Airway epithelial cell (primary cell): ENCODE measurements around the gene TREML4. TPM values are rescaled to one million over a fixed set of nuclear protein-coding genes. Genes with fewer than 3 reads are reported as not detected.

Experiments used
- total RNA-seq: library from RNA; depleted of rRNA; stranded (reverse); fragments of >200 nt; gene quantifications from 2 replicates; pipeline ENCODE4 v1.2.3, GENCODE V29; 2015

TREML4 gene, protein sequence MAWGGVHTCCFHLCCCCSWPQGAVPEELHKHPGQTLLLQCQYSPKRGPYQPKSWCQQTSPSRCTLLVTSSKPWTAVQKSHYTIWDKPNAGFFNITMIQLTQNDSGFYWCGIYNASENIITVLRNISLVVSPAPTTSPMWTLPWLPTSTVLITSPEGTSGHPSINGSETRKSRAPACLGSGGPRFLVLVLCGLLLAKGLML
- total RNA-seq = not detected in 2 replicates

DNA sequence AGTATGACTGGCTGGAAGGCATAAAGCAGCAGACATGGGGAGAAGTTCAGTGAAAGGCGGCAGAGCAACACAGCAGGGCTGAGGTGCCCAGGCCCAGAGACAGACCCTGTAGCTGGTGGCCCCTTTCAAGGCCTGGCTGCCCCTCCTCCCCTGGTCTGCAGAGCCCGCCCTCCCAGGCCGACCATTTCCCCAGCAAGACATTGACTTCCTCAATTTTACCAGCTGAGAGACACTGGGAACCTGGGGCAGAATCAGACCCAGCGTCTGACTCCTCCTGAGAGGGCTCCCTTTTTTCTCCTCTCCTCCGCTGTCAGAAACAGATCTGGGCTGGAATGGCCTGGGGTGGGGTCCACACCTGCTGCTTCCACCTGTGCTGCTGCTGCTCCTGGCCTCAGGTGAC is at the start of gene TREML4:
Gene TREML4, plus strand, starts transcription at position 254 of the 400 bp plus-strand sequence. Its CDS starts 79 bp downstream, at position 333.

DNA sequence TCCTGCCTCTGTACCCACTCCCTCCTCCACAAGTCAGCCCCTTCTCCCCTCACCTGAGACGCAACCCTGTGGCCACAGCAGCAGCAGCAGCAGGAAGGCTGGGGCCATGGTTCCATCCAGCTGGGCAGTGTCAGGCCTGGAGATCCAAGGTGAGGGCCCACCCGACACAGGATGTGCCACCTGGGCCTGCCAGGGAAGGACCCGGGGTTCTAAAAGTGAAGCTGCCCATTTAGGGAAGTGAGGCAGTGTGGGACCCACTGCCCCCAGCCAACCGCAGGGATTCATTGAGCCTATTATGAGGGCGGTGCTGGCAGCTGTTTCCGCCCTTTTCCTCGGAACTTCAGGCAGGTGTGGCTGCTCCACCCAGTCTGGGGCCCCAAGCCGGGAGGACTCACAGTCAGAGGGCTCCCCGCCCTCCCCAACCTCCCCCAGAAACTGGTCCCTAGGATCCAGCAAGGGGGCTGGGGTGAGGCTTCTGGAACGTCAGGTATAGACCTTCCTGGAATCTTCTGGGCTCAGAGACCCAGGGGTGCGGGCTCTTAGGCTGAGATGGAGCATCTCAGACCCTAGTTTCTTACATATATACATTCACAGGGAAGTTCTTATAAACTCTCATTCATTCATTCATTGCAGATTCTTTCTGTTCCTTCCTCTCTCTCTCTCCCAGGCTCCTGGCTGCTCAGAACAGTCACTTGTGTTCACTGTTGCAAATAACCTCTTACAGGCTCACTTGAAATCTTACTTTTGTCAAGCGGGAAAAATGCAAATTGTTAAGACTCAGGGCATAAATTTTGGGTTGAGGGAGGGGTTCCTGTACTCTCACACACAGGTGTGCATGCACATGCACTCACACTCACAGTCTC is 27.0 kb upstream of the TREML4 start, which contains the start of gene TREML2:
Gene TREML2, minus strand, starts transcription at position 249 of the 863 bp plus-strand sequence. Its CDS starts 141 bp downstream, at position 108.

DNA sequence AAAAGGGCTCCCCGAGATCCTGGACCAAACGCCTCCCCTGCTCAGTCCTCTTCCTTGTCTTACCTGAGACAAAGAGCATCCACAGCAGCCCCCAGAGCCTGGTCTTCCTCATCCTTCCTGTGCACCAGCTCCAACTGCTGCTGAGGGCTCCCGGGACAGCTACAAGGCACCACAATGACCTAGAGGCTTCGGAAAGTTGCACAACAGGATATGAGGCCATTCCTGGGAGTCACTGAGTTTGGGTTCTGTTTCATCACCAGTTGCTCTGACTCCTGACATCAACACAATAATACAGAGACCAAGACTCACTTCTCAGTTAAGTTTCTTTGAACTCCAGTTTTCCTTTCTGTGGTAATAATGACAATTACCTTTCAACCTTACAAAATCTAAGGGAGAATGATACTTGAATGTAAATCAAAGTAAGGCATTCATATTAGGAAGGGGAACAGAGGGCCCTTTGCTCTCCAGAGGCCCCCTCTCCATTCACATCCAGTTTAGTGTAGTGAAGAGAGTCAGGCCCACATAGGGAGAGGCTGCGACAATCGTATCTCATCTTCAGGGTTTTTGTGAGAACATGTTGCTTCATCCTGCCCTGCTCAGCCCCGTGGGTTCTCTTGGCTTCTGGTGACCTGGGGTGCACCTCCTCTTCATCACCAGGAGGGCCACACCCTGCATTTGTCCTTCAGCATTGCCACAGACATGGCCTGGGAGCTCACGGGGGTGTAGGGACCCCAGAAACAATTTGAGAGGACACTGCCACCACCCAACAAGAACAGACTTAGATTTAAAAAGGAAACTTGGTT is 58.6 kb downstream of the TREML4 start, which contains the start of gene TREM1:
Gene TREM1, minus strand, starts transcription at position 139 of the 803 bp plus-strand sequence. Its CDS starts 27 bp downstream, at position 112.

Other genes starting within 250 kb of the TREML4 start
- 0.19 and 0.28 TPM in 2 replicates for gene UNC5CL, start 189.1 kb upstream of the TREML4 start, total RNA-seq
- gene TSPO2, start 185.9 kb upstream of the TREML4 start, total RNA-seq = not detected in 2 replicates
- gene APOBEC2, start 175.1 kb upstream of the TREML4 start, total RNA-seq = 0.63 TPM in 1 of 2 replicates, not detected in the other
- 13.6 and 14.5 TPM in 2 replicates for gene OARD1, start 156.0 kb upstream of the TREML4 start, total RNA-seq
- gene NFYA, start 155.4 kb upstream of the TREML4 start, total RNA-seq = 7.5 and 16.2 TPM in 2 replicates
- gene TREML1, start 74.0 kb upstream of the TREML4 start, total RNA-seq = not detected in 2 replicates
- gene TREM2, start 65.2 kb upstream of the TREML4 start, total RNA-seq = 7.9 and 10.3 TPM in 2 replicates
- not detected in 2 replicates for gene TREML2, start 27.2 kb upstream of the TREML4 start, total RNA-seq
- 3.0 and 6.2 TPM in 2 replicates for gene TREM1, start 58.3 kb downstream of the TREML4 start, total RNA-seq
- not detected in 2 replicates for gene NCR2, start 107.3 kb downstream of the TREML4 start, total RNA-seq